ENCODE data around the gene ADAMTSL1.

The ADAMTSL1 gene

DNA sequence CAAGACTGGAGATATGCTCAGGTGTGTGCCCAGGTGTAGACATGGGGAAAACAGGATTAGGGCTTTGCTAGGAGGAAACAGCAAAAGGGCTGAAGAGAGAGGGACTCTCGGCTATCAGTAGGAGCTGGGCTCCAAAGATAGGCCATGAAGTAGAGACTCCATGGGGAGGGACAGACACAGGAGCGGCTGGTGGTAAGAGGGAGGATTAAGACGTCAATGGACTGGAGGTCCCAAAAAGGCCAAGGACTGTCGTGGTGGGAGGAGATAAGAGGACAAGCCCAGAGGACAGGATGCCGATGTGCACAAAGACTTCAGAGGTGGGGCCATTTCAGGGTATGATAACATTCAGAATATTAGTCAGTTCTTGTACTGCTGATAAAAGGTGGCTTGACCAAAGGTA lies 466.0 kb downstream of the ADAMTSL1 start:
- H3K4me3 ChIP-seq (ENCODE audit: low read length), result no peak overlapping the region
- no peak for DNase-seq (ENCODE audit: low read depth)
- TF ChIP-seq, protein P1, sequence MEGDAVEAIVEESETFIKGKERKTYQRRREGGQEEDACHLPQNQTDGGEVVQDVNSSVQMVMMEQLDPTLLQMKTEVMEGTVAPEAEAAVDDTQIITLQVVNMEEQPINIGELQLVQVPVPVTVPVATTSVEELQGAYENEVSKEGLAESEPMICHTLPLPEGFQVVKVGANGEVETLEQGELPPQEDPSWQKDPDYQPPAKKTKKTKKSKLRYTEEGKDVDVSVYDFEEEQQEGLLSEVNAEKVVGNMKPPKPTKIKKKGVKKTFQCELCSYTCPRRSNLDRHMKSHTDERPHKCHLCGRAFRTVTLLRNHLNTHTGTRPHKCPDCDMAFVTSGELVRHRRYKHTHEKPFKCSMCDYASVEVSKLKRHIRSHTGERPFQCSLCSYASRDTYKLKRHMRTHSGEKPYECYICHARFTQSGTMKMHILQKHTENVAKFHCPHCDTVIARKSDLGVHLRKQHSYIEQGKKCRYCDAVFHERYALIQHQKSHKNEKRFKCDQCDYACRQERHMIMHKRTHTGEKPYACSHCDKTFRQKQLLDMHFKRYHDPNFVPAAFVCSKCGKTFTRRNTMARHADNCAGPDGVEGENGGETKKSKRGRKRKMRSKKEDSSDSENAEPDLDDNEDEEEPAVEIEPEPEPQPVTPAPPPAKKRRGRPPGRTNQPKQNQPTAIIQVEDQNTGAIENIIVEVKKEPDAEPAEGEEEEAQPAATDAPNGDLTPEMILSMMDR (conservative IDR thresholded peaks at IDR 0.05; ENCODE audit: low read length), result no peak

DNA sequence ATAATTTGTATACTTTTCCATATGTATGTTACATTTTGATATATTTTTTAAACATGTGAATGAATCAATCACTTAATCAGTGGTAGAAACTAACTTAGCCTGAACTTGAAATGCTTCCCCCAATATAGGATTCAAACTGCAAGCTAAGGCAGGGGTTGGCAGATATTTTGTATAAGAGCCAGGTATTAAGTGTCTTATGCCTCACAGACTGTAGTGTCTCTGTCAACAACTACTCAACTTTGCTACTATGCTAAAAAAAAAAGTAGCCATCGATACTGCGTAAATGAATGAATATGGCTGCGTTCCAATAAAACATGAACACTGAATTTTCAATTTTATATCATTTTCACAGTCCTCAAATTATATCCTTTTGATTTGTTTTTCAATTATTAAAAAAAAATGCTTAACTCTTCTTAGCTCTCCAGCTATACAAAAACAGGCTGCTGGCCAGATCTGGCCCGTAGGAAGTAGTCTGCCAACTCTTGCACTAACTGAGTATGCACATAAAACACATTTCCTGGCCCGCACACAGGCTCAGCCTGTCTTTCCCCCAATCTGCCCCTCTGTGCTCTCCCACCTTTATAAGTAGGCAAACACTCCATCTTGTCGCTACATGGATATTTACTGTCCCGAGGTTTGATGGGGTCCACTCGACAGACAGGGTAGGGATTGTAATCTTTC lies 467.2 kb downstream of the ADAMTSL1 start:
- no peak overlapping the region for H3K4me3 ChIP-seq (ENCODE audit: low read length)
- TF ChIP-seq, protein P1 (conservative IDR thresholded peaks at IDR 0.05; ENCODE audit: low read length), result no peak
- DNase-seq (ENCODE audit: low read depth), result no peak

DNA sequence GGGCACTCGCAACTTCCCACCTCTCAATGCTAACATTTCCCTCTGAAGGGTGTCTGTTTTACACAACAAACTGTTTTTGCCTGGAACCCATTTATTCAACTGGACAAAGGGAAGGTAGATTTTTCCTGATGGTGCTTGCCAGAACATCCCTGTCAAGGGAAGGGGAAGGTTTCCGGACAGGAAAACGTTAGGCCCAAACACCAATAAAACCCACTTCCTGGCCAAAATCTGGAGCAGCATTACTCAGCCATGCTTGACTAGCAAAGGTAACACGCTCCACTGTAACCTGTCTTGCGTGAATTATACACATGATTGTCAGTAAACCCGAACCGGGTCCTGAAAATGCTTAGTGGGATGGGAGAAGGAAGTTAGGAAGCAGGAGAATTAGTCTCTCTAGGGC lies 468.8 kb downstream of the ADAMTSL1 start:
- TF ChIP-seq, protein P1 (conservative IDR thresholded peaks at IDR 0.05; ENCODE audit: low read length), result no peak
- DNase-seq (ENCODE audit: low read depth), result no peak

DNA sequence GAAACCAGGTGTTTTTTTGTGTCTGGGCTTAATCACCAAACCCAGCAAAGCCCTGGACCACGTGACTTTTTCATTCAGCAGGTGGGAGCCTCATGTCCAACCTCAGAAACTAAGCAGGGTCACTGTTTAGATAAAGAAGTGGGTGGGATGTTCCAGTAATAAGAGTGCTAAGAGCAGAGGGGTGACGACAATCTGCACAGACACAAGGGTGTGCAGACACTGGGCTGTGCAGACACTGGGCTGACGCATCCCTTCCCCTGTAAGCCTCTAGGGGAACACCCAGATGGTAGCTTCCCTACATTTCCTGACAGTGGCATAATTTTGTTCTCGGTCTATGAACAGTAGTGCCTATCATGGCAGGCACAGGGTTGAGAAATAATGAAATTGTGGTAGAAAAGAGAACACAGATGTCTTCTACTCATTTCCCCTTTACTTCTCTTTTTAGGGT lies 474.0 kb downstream of the ADAMTSL1 start:
- TF ChIP-seq, protein P1 (conservative IDR thresholded peaks at IDR 0.05; ENCODE audit: low read length), result no peak
- no peak for DNase-seq (ENCODE audit: low read depth)
- no peak overlapping the region for H3K4me3 ChIP-seq (ENCODE audit: low read length)

More for the DNA sequence above, 468.8 kb downstream of the ADAMTSL1 start:
- H3K4me3 ChIP-seq (ENCODE audit: low read length), result no peak overlapping the region

DNA sequence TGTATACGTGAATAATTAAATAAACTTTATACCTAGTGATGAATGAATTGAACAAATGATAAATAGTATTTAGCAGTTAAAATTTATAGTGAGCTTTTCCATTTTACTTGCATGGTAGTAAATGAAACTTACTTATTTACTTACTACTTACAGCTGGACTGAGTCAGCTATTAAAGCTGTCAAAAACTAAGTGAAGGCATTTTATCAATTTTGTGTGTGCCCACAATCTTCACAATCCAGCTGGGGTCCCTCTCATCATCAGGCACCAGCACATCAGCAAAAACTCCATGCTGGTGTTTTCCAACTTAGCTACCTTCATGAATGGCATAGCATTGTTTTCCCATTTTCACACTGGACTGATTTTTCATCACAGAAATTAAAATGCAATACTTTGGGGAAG lies 478.0 kb downstream of the ADAMTSL1 start:
- no peak overlapping the region for H3K4me3 ChIP-seq (ENCODE audit: low read length)
- TF ChIP-seq, protein P1 (conservative IDR thresholded peaks at IDR 0.05; ENCODE audit: low read length), result no peak
- no peak for DNase-seq (ENCODE audit: low read depth)

DNA sequence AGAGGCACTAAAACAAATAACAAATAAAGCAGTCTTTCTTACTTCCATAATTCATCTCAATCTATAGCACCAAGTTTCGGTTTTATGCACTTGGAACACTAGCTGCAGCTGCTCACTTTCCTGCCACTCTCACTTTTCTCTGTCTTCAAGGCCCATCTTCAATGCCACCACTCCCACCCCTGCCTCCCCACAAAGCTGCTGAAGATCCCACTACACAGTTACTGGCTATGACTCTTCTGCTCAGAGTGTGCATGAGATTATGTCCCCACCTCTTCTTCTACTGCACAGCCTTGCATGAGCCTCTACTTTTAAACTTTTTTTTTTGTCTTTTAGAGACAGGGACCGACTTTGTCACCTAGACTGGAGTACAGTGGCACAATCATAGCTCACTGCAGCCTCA lies 481.7 kb downstream of the ADAMTSL1 start:
- DNase-seq (ENCODE audit: low read depth), result no peak
- H3K4me3 ChIP-seq (ENCODE audit: low read length), result no peak overlapping the region
- TF ChIP-seq, protein P1 (conservative IDR thresholded peaks at IDR 0.05; ENCODE audit: low read length), result no peak
